Esophagus squamous epithelium (tissue), 5 donors: ENCODE results near the gene RERE. TPM values are rescaled to one million over a fixed set of nuclear protein-coding genes. Genes with fewer than 3 reads are reported as not detected.

Experiments used
- DNase-seq: peaks from one replicate; lab custom pipeline; 2025; lab: John Stamatoyannopoulos, UW
- H3K27ac ChIP-seq, 4 donors: fragments of 200-600 bp; sonication (generic); one replicate each; pipeline ENCODE4 v1.5.1; 2016 to 2019; ENCODE audit warnings: mild to moderate bottlenecking in 1 of 4
- H3K27me3 ChIP-seq, 4 donors: fragments of 200-600 bp; sonication (generic); 1 replicate in 3 of 4; 2 replicates in 1 of 4; pipeline versions ENCODE4 v1.5.1 to v1.6.0; 2017 to 2021; ENCODE audit warnings: antibody characterized with exemption in 1 of 4
- H3K36me3 ChIP-seq, 3 donors: fragments of 200-600 bp; sonication (generic); one replicate each; pipeline ENCODE4 v1.5.1; 2016 to 2019
- H3K4me1 ChIP-seq, 3 donors: fragments of 200-600 bp; sonication (generic); one replicate each; pipeline ENCODE4 v1.5.1; 2017 to 2019
- H3K4me3 ChIP-seq, 4 donors: fragments of 200-600 bp; sonication (generic); 1 replicate in 3 of 4; 2 replicates in 1 of 4; pipeline ENCODE4 v1.5.1; 2016 to 2019; ENCODE audit warnings: mild to moderate bottlenecking in 2 of 4, moderate library complexity in 1 of 4
- H3K9me3 ChIP-seq, 3 donors: fragments of 200-600 bp; sonication (generic); one replicate each; pipeline ENCODE4 v1.5.1; 2016 to 2019
- CTCF ChIP-seq, 6 experiments: fragments of 450-650 bp in 4 of 6; fragments of 200-600 bp in 2 of 6; sonication (generic) in 2 of 6; IDR thresholded peaks; one replicate each; pipeline ENCODE4 v1.5.1; 2016 to 2019; ENCODE audit warnings: antibody characterized with exemption in 6 of 6, mild to moderate bottlenecking in 4 of 6, moderate library complexity in 4 of 6
- POLR2A ChIP-seq, 4 donors: fragments of 450-650 bp; IDR thresholded peaks; one replicate each; pipeline ENCODE4 v1.6.1; 2017; ENCODE audit warnings: antibody characterized with exemption in 4 of 4, mild to moderate bottlenecking in 4 of 4, moderate library complexity in 3 of 4
- WGBS, 2 donors: methylation state at CpG; one replicate each; pipeline ENCODE4 v1.1.5; 2018; 5-methylcytosine and 5-hydroxymethylcytosine counted together
- intact Hi-C: fragments of 100-400 bp; cut with DNase I; formaldehyde crosslinking; loops from one replicate; pipeline ENCODE4 v1.15.0; 2022
- total RNA-seq, 4 donors: library from RNA; depleted of rRNA; stranded (reverse); fragments of >200 nt; gene quantifications; one replicate each; pipeline ENCODE4 v1.1.0, GENCODE V29; 2016
- donor health status: DM: yes; HTN: yes; CAD: no.

Gene RERE
- total RNA-seq, 4 donors from 2014 or later: 27.5 to 56.6 (median 32.1) TPM

DNA sequence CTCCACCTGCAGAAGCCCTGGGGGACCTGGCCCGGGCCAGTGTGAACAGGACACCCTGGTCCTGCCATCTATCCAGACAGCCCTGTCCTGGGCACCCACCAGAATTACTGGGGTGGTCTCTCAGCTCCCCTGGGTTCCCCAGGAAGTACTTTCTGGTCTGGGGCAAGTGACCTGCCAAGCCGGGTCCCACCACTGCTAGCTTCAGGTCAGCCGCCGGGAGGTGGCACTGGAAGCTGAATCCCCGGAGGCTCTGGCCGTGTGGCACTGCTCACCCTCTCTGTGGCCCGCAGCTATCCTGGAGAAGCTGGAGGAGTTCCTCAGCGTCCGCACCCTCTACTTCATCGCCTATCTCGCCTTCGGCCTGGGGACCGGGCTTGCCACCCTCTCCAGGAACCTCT lies 478.2 kb downstream of the RERE start:
- Histone ChIP-seq H3K27me3 (no peaks in the 10 kb centered on the region), H3K4me3 (no peak overlapping the region), H3K27ac (no peak overlapping the region), H3K9me3 (no peaks in the 10 kb centered on the region), H3K4me1 (peaks cover 4 to 17% (median 11%) of the 10 kb centered on the region in 3 donors), H3K36me3 (no peaks in the 10 kb centered on the region)
- TF ChIP-seq CTCF (IDR thresholded peaks at IDR 0.05): no peak
- TF ChIP-seq POLR2A (IDR thresholded peaks at IDR 0.05): no peak
- WGBS, 2 donors: 89 to 90% methylated on average over 5 to 7 of the region's 13 CpGs
- intact Hi-C loops: no loop called here
- DNase-seq: no peak

GRCh38 chr1:8338526-8339202 lies 478.8 kb downstream of the RERE start:
- Histone ChIP-seq H3K4me1 (peaks cover 2 to 11% (median 6%) of the 10 kb centered on the region in 3 donors), H3K27me3 (no peaks in the 10 kb centered on the region), H3K4me3 (no peak overlapping the region), H3K9me3 (no peaks in the 10 kb centered on the region), H3K27ac (no peak overlapping the region), H3K36me3 (no peaks in the 10 kb centered on the region)
- no peak for DNase-seq
- intact Hi-C loops: no loop called here
- 94 to 95% methylated on average over 22 to 23 of the region's 26 CpGs for WGBS, 2 donors
- no peak for TF ChIP-seq CTCF (IDR thresholded peaks at IDR 0.05)
- TF ChIP-seq POLR2A (IDR thresholded peaks at IDR 0.05): no peak

GRCh38 chr1:8337776-8338525 lies 479.5 kb downstream of the RERE start:
- TF ChIP-seq POLR2A (IDR thresholded peaks at IDR 0.05) (no peak), CTCF (IDR thresholded peaks at IDR 0.05) (no peak)
- Histone ChIP-seq H3K4me1 (peaks cover 0 to 4% (median 2%) of the 10 kb centered on the region in 3 donors), H3K9me3 (no peaks in the 10 kb centered on the region), H3K36me3 (no peaks in the 10 kb centered on the region), H3K27ac (no peak overlapping the region), H3K4me3 (no peak overlapping the region), H3K27me3 (no peaks in the 10 kb centered on the region)
- no peak for DNase-seq
- intact Hi-C loops: no loop called here
- 96 to 97% methylated on average over 10 to 13 of the region's 25 CpGs for WGBS, 2 donors

GRCh38 chr1:8335246-8335645 lies 482.2 kb downstream of the RERE start:
- no peak overlapping the region for H3K4me3 ChIP-seq
- TF ChIP-seq POLR2A (IDR thresholded peaks at IDR 0.05): no peak
- no peak for TF ChIP-seq CTCF (IDR thresholded peaks at IDR 0.05)
- intact Hi-C loops: no loop called here
- H3K27me3 ChIP-seq: no peaks in the 10 kb centered on the region
- 90 to 91% methylated on average over 9 to 23 of the region's 27 CpGs for WGBS, 2 donors
- no peaks in the 10 kb centered on the region for H3K9me3 ChIP-seq
- H3K4me1 ChIP-seq: no peaks in the 10 kb centered on the region
- no peak for DNase-seq
- H3K36me3 ChIP-seq: no peaks in the 10 kb centered on the region
- H3K27ac ChIP-seq: no peak overlapping the region
